ENCODE measurements around the gene CFAP300. TPM values are rescaled to one million over a fixed set of nuclear protein-coding genes. Genes with fewer than 3 reads are reported as not detected.

CFAP300 gene
- total RNA-seq, 2 donors from 2014 or later, result 2.9 to 5.2 TPM

DNA sequence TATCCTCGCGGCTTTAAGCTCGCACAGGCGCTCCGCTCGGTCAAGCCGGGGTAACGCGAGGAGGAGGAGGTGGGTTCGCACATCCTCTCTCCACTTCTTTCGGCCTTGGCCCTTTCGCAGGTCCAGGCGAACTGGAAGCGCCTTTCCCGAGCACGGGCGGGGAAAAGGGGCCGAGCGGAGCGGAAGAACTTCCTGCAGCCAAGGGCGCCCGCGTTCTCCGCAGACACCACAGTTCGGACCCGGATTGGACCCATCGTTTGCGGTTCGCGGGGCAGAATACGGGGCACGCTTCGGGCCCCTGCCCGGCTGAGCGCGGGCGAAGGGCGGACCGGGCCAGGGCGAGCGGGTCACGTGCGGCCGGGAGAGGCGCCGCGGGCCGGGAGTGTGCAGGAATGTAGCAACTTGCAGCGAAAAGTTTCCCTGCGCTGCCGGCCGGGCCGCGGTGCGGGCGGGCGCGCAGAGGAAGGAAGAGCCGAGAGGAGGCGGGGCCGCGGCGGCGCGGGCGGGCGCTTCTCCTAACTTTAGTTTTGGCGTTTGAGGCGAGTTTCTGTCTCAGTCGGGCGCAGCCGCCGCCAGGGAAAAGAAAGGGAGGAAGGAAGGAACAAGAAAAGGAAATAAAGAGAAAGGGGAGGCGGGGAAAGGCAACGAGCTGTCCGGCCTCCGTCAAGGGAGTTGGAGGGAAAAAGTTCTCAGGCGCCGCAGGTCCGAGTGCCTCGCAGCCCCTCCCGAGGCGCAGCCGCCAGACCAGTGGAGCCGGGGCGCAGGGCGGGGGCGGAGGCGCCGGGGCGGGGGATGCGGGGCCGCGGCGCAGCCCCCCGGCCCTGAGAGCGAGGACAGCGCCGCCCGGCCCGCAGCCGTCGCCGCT, 62.9 kb downstream of the CFAP300 start, which contains the start of gene YAP1:
Gene YAP1 (plus strand): TSS at position 552 of the 865 bp plus-strand sequence. CDS start 402 bp downstream, outside the sequence.
- Histone ChIP-seq H3K9me3 (ENCODE audit: control insufficient read depth, low read length) (no peaks in the 10 kb centered on the region), H3K4me3 (ENCODE audit: low read length) (peak within 1 kb of the TSS; percentile 98), H3K27me3 (ENCODE audit: control insufficient read depth, insufficient read depth, low read length, poor library complexity, severe bottlenecking) (no peaks in the 10 kb centered on the region), H3K4me1 (ENCODE audit: control insufficient read depth, insufficient read depth, low read length) (peaks cover 6% of the 10 kb centered on the region), H3K9ac (ENCODE audit: extremely low read depth, low read length, poor library complexity, severe bottlenecking) (peak within 1 kb of the TSS; percentile 97), H3K36me3 (ENCODE audit: control insufficient read depth, insufficient read depth, low read length) (peaks cover 8% of the 10 kb centered on the region), H3K27ac (ENCODE audit: low read depth, low read length) (peak within 1 kb of the TSS; percentile 97)
- DNase-seq, result peak; percentile 95
- TF ChIP-seq, protein P1, sequence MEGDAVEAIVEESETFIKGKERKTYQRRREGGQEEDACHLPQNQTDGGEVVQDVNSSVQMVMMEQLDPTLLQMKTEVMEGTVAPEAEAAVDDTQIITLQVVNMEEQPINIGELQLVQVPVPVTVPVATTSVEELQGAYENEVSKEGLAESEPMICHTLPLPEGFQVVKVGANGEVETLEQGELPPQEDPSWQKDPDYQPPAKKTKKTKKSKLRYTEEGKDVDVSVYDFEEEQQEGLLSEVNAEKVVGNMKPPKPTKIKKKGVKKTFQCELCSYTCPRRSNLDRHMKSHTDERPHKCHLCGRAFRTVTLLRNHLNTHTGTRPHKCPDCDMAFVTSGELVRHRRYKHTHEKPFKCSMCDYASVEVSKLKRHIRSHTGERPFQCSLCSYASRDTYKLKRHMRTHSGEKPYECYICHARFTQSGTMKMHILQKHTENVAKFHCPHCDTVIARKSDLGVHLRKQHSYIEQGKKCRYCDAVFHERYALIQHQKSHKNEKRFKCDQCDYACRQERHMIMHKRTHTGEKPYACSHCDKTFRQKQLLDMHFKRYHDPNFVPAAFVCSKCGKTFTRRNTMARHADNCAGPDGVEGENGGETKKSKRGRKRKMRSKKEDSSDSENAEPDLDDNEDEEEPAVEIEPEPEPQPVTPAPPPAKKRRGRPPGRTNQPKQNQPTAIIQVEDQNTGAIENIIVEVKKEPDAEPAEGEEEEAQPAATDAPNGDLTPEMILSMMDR (conservative IDR thresholded peaks at IDR 0.05), result no peak
- H3K36me3 Mint-ChIP-seq (ENCODE audit: low read depth), result peaks cover 4% of the 10 kb centered on the region
- peak within 1 kb of the TSS; percentile 100 for H3K27ac Mint-ChIP-seq
- peak within 1 kb of the TSS; percentile 97 for H3K4me3 Mint-ChIP-seq
- H3K9me3 Mint-ChIP-seq, result peaks cover 3% of the 10 kb centered on the region
- H3K27me3 Mint-ChIP-seq (ENCODE audit: insufficient read depth), result no peaks in the 10 kb centered on the region
- peaks cover 24% of the 10 kb centered on the region for H3K4me1 Mint-ChIP-seq
- WGBS, 2 experiments (ENCODE audit: insufficient coverage in 1 of 2, insufficient read length in 1 of 2), result 0% methylated on average over 34 to 104 of the region's 104 CpGs

DNA sequence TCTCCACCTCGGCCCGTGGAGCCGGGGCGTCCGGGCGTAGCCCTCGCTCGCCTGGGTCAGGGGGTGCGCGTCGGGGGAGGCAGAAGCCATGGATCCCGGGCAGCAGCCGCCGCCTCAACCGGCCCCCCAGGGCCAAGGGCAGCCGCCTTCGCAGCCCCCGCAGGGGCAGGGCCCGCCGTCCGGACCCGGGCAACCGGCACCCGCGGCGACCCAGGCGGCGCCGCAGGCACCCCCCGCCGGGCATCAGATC, 63.4 kb downstream of the CFAP300 start:
- Mint-ChIP-seq H3K36me3 (ENCODE audit: low read depth) (peaks cover 4% of the 10 kb centered on the region), H3K9me3 (no peaks in the 10 kb centered on the region), H3K4me1 (peaks cover 29% of the 10 kb centered on the region), H3K27me3 (ENCODE audit: insufficient read depth) (no peaks in the 10 kb centered on the region), H3K27ac (peak overlapping the region; percentile 99), H3K4me3 (peak overlapping the region; percentile 97)
- H3K9me3 ChIP-seq (ENCODE audit: control insufficient read depth, low read length), result no peaks in the 10 kb centered on the region
- peaks cover 12% of the 10 kb centered on the region for H3K4me1 ChIP-seq (ENCODE audit: control insufficient read depth, insufficient read depth, low read length)
- no peaks in the 10 kb centered on the region for H3K27me3 ChIP-seq (ENCODE audit: control insufficient read depth, insufficient read depth, low read length, poor library complexity, severe bottlenecking)
- peak overlapping the region; percentile 98 for H3K4me3 ChIP-seq (ENCODE audit: low read length)
- DNase-seq, result no peak
- 0% methylated on average over 12 to 31 of the region's 31 CpGs for WGBS, 2 experiments (ENCODE audit: insufficient coverage in 1 of 2, insufficient read length in 1 of 2)
- TF ChIP-seq, protein P1 (conservative IDR thresholded peaks at IDR 0.05), result no peak
- H3K36me3 ChIP-seq (ENCODE audit: control insufficient read depth, insufficient read depth, low read length), result peaks cover 8% of the 10 kb centered on the region
- peak overlapping the region; percentile 97 for H3K9ac ChIP-seq (ENCODE audit: extremely low read depth, low read length, poor library complexity, severe bottlenecking)
- peak overlapping the region; percentile 97 for H3K27ac ChIP-seq (ENCODE audit: low read depth, low read length)

DNA sequence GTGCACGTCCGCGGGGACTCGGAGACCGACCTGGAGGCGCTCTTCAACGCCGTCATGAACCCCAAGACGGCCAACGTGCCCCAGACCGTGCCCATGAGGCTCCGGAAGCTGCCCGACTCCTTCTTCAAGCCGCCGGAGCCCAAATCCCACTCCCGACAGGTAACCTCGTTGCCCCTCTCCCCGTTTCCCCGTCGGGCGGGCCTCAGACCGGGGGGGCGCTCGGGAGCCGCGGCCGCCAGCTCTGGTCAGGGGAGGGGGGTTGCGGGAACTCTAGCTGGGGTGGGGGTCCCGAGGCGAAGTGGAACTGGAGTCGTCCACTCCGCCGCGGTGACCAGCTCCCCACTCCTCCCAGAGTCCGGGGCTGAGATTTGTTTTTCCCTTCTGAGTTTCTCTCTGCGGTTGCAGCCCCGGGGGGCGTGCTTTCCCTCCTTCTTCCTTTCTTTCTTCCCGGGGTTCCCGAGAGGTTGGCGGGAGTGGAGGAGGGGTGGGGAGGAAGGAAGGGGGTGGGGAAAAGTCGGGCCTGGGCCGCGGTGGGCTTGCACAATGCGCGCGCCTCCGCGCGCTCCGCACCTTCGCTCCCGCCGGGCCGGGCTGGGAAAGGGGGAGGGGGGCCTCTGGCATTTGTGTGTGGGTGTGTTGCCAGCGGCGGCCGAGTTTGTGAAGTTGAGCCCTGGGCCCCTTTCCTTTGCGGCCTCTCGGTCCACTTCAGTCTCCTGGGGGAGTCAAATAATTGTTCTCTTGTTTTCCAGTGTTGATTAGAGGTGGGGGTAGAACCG, 64.0 kb downstream of the CFAP300 start:
- DNase-seq, result peak; percentile 97

More for the DNA sequence above, 64.0 kb downstream of the CFAP300 start:
- WGBS, 2 experiments (ENCODE audit: insufficient coverage in 1 of 2, insufficient read length in 1 of 2), result 0% methylated on average over 53 of the region's 61 CpGs; no CpG with 5 or more reads in 1 of the 2 experiments
- Mint-ChIP-seq H3K9me3 (no peaks in the 10 kb centered on the region), H3K4me1 (peaks cover 34% of the 10 kb centered on the region), H3K36me3 (ENCODE audit: low read depth) (peaks cover 5% of the 10 kb centered on the region), H3K27me3 (ENCODE audit: insufficient read depth) (no peaks in the 10 kb centered on the region), H3K4me3 (peak overlapping the region; percentile 97), H3K27ac (peak overlapping the region; percentile 99)
- peak overlapping the region; percentile 97 for H3K9ac ChIP-seq (ENCODE audit: extremely low read depth, low read length, poor library complexity, severe bottlenecking)
- TF ChIP-seq, protein P1 (conservative IDR thresholded peaks at IDR 0.05), result no peak
- no peaks in the 10 kb centered on the region for H3K27me3 ChIP-seq (ENCODE audit: control insufficient read depth, insufficient read depth, low read length, poor library complexity, severe bottlenecking)
- no peaks in the 10 kb centered on the region for H3K9me3 ChIP-seq (ENCODE audit: control insufficient read depth, low read length)
- peaks cover 17% of the 10 kb centered on the region for H3K4me1 ChIP-seq (ENCODE audit: control insufficient read depth, insufficient read depth, low read length)
- H3K4me3 ChIP-seq (ENCODE audit: low read length), result peak overlapping the region; percentile 98
- peaks cover 13% of the 10 kb centered on the region for H3K36me3 ChIP-seq (ENCODE audit: control insufficient read depth, insufficient read depth, low read length)
- peak overlapping the region; percentile 97 for H3K27ac ChIP-seq (ENCODE audit: low read depth, low read length)
